SU-DHL-6 (cell line): ENCODE results near the gene C2CD3.

ENCODE experiments used
- H2AFZ ChIP-seq: fragments of 200-600 bp; sonication (generic); 2 replicates; pipeline ENCODE4 v1.6.1; 2014; ENCODE audit warnings: low read depth, mild to moderate bottlenecking, moderate library complexity, mixed read lengths, antibody characterized with exemption, low read length; ENCODE audit not compliant: severe bottlenecking
- H3F3A ChIP-seq: fragments of 200-600 bp; shearing (Covaris generic); 2 replicates; pipeline ENCODE4 v1.6.0; 2016; ENCODE audit warnings: antibody characterized with exemption, mild to moderate bottlenecking; ENCODE audit not compliant: insufficient read depth
- H3K27ac ChIP-seq: fragments of 200-600 bp; sonication (generic); 2 replicates; pipeline ENCODE4 v1.5.1; 2016; ENCODE audit warnings: low read depth, mild to moderate bottlenecking, low read length, moderate library complexity, mixed read lengths
- H3K27me3 ChIP-seq: fragments of 200-600 bp; sonication (generic), shearing (Covaris generic); 2 replicates; pipeline ENCODE4 v1.6.0; 2014; ENCODE audit warnings: mild to moderate bottlenecking, low read length
- H3K36me3 ChIP-seq: fragments of 200-600 bp; sonication (generic); 2 replicates; pipeline ENCODE4 v1.6.1; 2014; ENCODE audit warnings: mild to moderate bottlenecking, low read length, mixed read lengths
- H3K4me2 ChIP-seq: fragments of 300-600, 200-600 bp; shearing (Covaris generic), sonication (generic); 2 replicates; pipeline ENCODE4 v1.6.0; 2014; ENCODE audit warnings: low read length, low read depth, mild to moderate bottlenecking; ENCODE audit not compliant: poor library complexity, severe bottlenecking
- H3K4me3 ChIP-seq: fragments of 200-600 bp; sonication (generic); 2 replicates; pipeline ENCODE4 v1.5.1; 2014; ENCODE audit warnings: antibody characterized with exemption, low read length, mild to moderate bottlenecking, mixed read lengths; ENCODE audit not compliant: insufficient read depth, poor library complexity, severe bottlenecking
- H3K79me2 ChIP-seq: fragments of 200-600 bp; sonication (generic); 2 replicates; pipeline ENCODE4 v1.6.1; 2014; ENCODE audit warnings: mild to moderate bottlenecking, low read length, moderate library complexity; ENCODE audit not compliant: insufficient read depth
- H3K9ac ChIP-seq: fragments of 200-600 bp; sonication (generic); 2 replicates; pipeline ENCODE4 v1.7.0; 2014; ENCODE audit warnings: mild to moderate bottlenecking, low read length
- H3K9me2 ChIP-seq: fragments of 200-600 bp; sonication (generic); replicated peaks from 2 replicates; pipeline ENCODE4 v1.6.1; 2014; ENCODE audit warnings: low read length; ENCODE audit not compliant: insufficient read depth
- H3K9me3 ChIP-seq: fragments of 200-600 bp; sonication (generic); 2 replicates; pipeline ENCODE4 v1.6.1; 2014; ENCODE audit warnings: low read length, mixed read lengths; ENCODE audit not compliant: insufficient read depth
- H4K20me1 ChIP-seq: fragments of 200-600 bp; sonication (generic); 2 replicates; pipeline ENCODE4 v1.6.1; 2014; ENCODE audit warnings: low read depth, mild to moderate bottlenecking, antibody characterized with exemption, low read length, moderate library complexity, mixed read lengths
- CTCF ChIP-seq: fragments of 200-600 bp; sonication (generic); IDR thresholded peaks from one replicate; pipeline ENCODE4 v1.5.1; 2017; ENCODE audit warnings: antibody characterized with exemption, mild to moderate bottlenecking, low read length, moderate library complexity; ENCODE audit not compliant: insufficient read depth, poor library complexity, severe bottlenecking
- EZH2phosphoT487 ChIP-seq: fragments of 200-600 bp; sonication (generic), shearing (Covaris generic); conservative IDR thresholded peaks from 2 replicates; pipeline ENCODE4 v1.6.1; 2018; ENCODE audit warnings: mild to moderate bottlenecking, antibody characterized with exemption, low read length, moderate library complexity, mixed read lengths

Gene C2CD3

GRCh38 chr11:74094393-74094792, 76.4 kb downstream of the C2CD3 start:
- Histone ChIP-seq H3K27me3 (no peaks in the 10 kb centered on the region), H3K79me2 (no peaks in the 10 kb centered on the region), H4K20me1 (no peaks in the 10 kb centered on the region), H3K9me3 (no peaks in the 10 kb centered on the region), H3K4me2 (no peak overlapping the region), H3K27ac (no peak overlapping the region), H3K4me3 (no peak overlapping the region), H3K9ac (no peak overlapping the region), H3F3A (no peaks in the 10 kb centered on the region), H3K9me2 (no peaks in the 10 kb centered on the region), H3K36me3 (peaks cover 31% of the 10 kb centered on the region), H2AFZ (no peak overlapping the region)
- TF ChIP-seq EZH2phosphoT487 (no peak), CTCF (no peak)

GRCh38 chr11:74092425-74092824, 78.4 kb downstream of the C2CD3 start:
- no peak overlapping the region for H3K4me3 ChIP-seq
- H3K9me3 ChIP-seq, result no peaks in the 10 kb centered on the region
- no peaks in the 10 kb centered on the region for H4K20me1 ChIP-seq
- H3K9me2 ChIP-seq, result no peaks in the 10 kb centered on the region
- TF ChIP-seq CTCF (no peak), EZH2phosphoT487 (no peak)
- no peaks in the 10 kb centered on the region for H3K79me2 ChIP-seq
- H3K4me2 ChIP-seq, result no peak overlapping the region
- no peaks in the 10 kb centered on the region for H3F3A ChIP-seq
- no peak overlapping the region for H3K27ac ChIP-seq
- no peak overlapping the region for H3K9ac ChIP-seq
- H2AFZ ChIP-seq, result no peak overlapping the region
- peaks cover 29% of the 10 kb centered on the region for H3K36me3 ChIP-seq
- H3K27me3 ChIP-seq, result no peaks in the 10 kb centered on the region

GRCh38 chr11:74091549-74091948, 79.3 kb downstream of the C2CD3 start:
- Histone ChIP-seq H3F3A (no peaks in the 10 kb centered on the region), H3K79me2 (no peaks in the 10 kb centered on the region), H3K36me3 (peaks cover 28% of the 10 kb centered on the region), H3K9ac (no peak overlapping the region), H4K20me1 (no peaks in the 10 kb centered on the region), H3K9me2 (no peaks in the 10 kb centered on the region), H3K9me3 (no peaks in the 10 kb centered on the region), H3K4me2 (no peak overlapping the region), H3K27ac (no peak overlapping the region), H2AFZ (no peak overlapping the region), H3K4me3 (no peak overlapping the region), H3K27me3 (no peaks in the 10 kb centered on the region)
- no peak for TF ChIP-seq EZH2phosphoT487
- TF ChIP-seq CTCF, result no peak
